Lower leg skin (tissue), 3 donors: ENCODE results near the gene HOXA7.

Experiments used
- POLR2A ChIP-seq, 2 donors: fragments of 450-650 bp; IDR thresholded peaks; one replicate each; pipeline ENCODE4 v1.6.1; 2016 to 2017; ENCODE audit warnings: antibody characterized with exemption in 2 of 2, mild to moderate bottlenecking in 1 of 2, moderate library complexity in 1 of 2
- TF ChIP-seq, protein P1 (sequence below), 3 donors: fragments of 450-650 bp; IDR thresholded peaks; one replicate each; pipeline ENCODE4 v1.5.1; 2016; ENCODE audit warnings: antibody characterized with exemption in 3 of 3, mild to moderate bottlenecking in 3 of 3, moderate library complexity in 2 of 3

DNA sequence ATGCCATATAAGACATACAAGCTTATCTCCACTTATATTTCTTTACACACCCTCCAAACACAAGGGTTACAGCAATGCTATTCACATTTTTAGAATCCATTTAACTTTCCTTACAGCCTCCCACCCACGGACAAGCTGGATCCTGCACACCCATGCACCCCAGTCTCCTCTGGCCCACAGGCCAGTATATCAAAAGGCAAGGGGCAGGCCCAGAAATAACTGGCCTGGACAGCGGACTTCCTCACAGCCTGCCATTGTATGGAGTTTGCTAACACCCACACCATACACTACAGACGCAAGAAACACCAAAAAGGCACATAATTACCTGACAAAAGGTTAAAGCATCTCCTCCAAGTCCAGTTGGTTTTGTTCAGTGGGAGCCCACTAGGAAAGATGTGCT, 37.9 kb downstream of the HOXA7 start:
- TF ChIP-seq, protein P1, sequence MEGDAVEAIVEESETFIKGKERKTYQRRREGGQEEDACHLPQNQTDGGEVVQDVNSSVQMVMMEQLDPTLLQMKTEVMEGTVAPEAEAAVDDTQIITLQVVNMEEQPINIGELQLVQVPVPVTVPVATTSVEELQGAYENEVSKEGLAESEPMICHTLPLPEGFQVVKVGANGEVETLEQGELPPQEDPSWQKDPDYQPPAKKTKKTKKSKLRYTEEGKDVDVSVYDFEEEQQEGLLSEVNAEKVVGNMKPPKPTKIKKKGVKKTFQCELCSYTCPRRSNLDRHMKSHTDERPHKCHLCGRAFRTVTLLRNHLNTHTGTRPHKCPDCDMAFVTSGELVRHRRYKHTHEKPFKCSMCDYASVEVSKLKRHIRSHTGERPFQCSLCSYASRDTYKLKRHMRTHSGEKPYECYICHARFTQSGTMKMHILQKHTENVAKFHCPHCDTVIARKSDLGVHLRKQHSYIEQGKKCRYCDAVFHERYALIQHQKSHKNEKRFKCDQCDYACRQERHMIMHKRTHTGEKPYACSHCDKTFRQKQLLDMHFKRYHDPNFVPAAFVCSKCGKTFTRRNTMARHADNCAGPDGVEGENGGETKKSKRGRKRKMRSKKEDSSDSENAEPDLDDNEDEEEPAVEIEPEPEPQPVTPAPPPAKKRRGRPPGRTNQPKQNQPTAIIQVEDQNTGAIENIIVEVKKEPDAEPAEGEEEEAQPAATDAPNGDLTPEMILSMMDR (IDR thresholded peaks at IDR 0.05) = no peak
- no peak for TF ChIP-seq POLR2A (IDR thresholded peaks at IDR 0.05)
